Endothelial cell of umbilical vein (primary cell): ENCODE measurements around the gene MRPS34. TPM values are rescaled to one million over a fixed set of nuclear protein-coding genes. Genes with fewer than 3 reads are reported as not detected.

ENCODE experiments used
- BruUV-seq: library from RNA; stranded (reverse); fragments of 400-500 nt; replicated peaks from 2 replicates; lab custom pipeline; 2021; lab: Mats Ljungman, UMichigan
- CTCF ChIA-PET: fragments of 300-600, 350-600 bp; sonication (Branson Sonifier 250); formaldehyde crosslinking; loops from one replicate; lab custom pipeline; 2021; ENCODE audit warnings: antibody characterized with exemption, inconsistent platforms; lab: Charles Lee
- POLR2A ChIA-PET: fragments of 300-600, 350-600 bp; sonication (Branson Sonifier 250); formaldehyde crosslinking; loops from one replicate; lab custom pipeline; 2021; ENCODE audit warnings: antibody characterized with exemption, inconsistent platforms; lab: Charles Lee
- DNase-seq: peaks from one replicate; pipeline ENCODE4 v3.0.0-alpha.2; 2011; ENCODE audit warnings: low read depth, low spot score
- FAIRE-seq: peaks from 2 replicates; lab custom pipeline; 2011; peaks lifted over from hg19 to GRCh38; lab: Jason Lieb, UNC
- H2AFZ ChIP-seq: 2 replicates; pipeline ENCODE4 v1.6.0; 2012; ENCODE audit warnings: low read depth, low read length, control low read depth, inconsistent platforms
- H3K27ac ChIP-seq: 2 replicates; pipeline ENCODE4 v1.5.1; 2011; ENCODE audit warnings: low read depth, mild to moderate bottlenecking, control low read depth, low read length, moderate library complexity; ENCODE audit not compliant: insufficient read depth
- H3K27me3 ChIP-seq, 2 experiments: 2 replicates each; pipeline versions ENCODE4 v1.6.0 to v1.6.1; 2011; ENCODE audit warnings: low read length in 2 of 2, mixed read lengths in 1 of 2; ENCODE audit not compliant: control insufficient read depth in 2 of 2, insufficient read depth in 2 of 2
- H3K36me3 ChIP-seq, 2 experiments: 2 replicates in 1 of 2; 3 replicates in 1 of 2; pipeline ENCODE4 v1.5.1; 2011; ENCODE audit warnings: low read length in 2 of 2, mild to moderate bottlenecking in 1 of 2, moderate library complexity in 1 of 2; ENCODE audit not compliant: control insufficient read depth in 2 of 2, insufficient read depth in 2 of 2; ENCODE audit errors: extremely low read depth in 1 of 2
- H3K4me1 ChIP-seq: 3 replicates; pipeline ENCODE4 v1.5.1; 2011; ENCODE audit warnings: mild to moderate bottlenecking, low read length; ENCODE audit not compliant: control insufficient read depth, insufficient read depth; ENCODE audit errors: extremely low read depth
- H3K4me2 ChIP-seq: 2 replicates; pipeline ENCODE4 v1.6.1; 2011; ENCODE audit warnings: low read length, control low read depth, mixed read lengths; ENCODE audit not compliant: insufficient read depth
- H3K4me3 ChIP-seq, 3 experiments: fragments of 200-600 bp in 1 of 3; sonication (generic), shearing (Covaris generic) in 1 of 3; replicated peaks in 1 of 3; 2 replicates each; pipeline ENCODE4 v1.5.1; 2011 to 2016; ENCODE audit warnings: control low read depth in 3 of 3, low read length in 3 of 3, mild to moderate bottlenecking in 2 of 3, inconsistent platforms in 1 of 3, low read depth in 1 of 3, moderate library complexity in 1 of 3; ENCODE audit not compliant: insufficient read depth in 1 of 3
- H3K79me2 ChIP-seq: 2 replicates; pipeline ENCODE4 v1.6.0; 2012; ENCODE audit warnings: low read length, inconsistent platforms; ENCODE audit not compliant: control insufficient read depth, insufficient read depth
- H3K9ac ChIP-seq: replicated peaks from 2 replicates; pipeline ENCODE3; 2011; ENCODE audit warnings: low read length, control low read depth; ENCODE audit not compliant: insufficient read depth; ENCODE audit errors: extremely low read depth
- H3K9me1 ChIP-seq: replicated peaks from 3 replicates; pipeline ENCODE4 v1.6.0; 2011; ENCODE audit warnings: mild to moderate bottlenecking, low read length; ENCODE audit not compliant: control insufficient read depth, insufficient read depth; ENCODE audit errors: extremely low read depth
- H3K9me3 ChIP-seq: replicated peaks from 2 replicates; pipeline ENCODE4 v1.5.1; 2012; ENCODE audit warnings: low read length, inconsistent platforms; ENCODE audit not compliant: control insufficient read depth, insufficient read depth
- H4K20me1 ChIP-seq: replicated peaks from 2 replicates; pipeline ENCODE3; 2011; ENCODE audit warnings: mild to moderate bottlenecking, low read length; ENCODE audit not compliant: control insufficient read depth, insufficient read depth; ENCODE audit errors: extremely low read depth
- EZH2 ChIP-seq: IDR thresholded peaks from 2 replicates; pipeline ENCODE4 v1.6.1; 2012; ENCODE audit warnings: borderline replicate concordance, low read depth, mild to moderate bottlenecking, moderate library complexity, low read length, inconsistent platforms; ENCODE audit not compliant: severe bottlenecking
- FOS ChIP-seq: IDR thresholded peaks from 2 replicates; pipeline ENCODE4 v1.6.1; 2011; ENCODE audit warnings: mild to moderate bottlenecking, low read length, moderate library complexity, borderline replicate concordance; ENCODE audit not compliant: insufficient read depth
- GATA2 ChIP-seq: IDR thresholded peaks from 2 replicates; pipeline ENCODE4 v1.7.0; 2011; ENCODE audit warnings: low read depth, mild to moderate bottlenecking, moderate library complexity, mixed read lengths, low read length; ENCODE audit not compliant: insufficient read length, insufficient read depth
- JUN ChIP-seq: IDR thresholded peaks from 2 replicates; pipeline ENCODE4 v1.6.1; 2011; ENCODE audit warnings: borderline replicate concordance, low read depth; ENCODE audit not compliant: insufficient read length, insufficient read depth
- MYC ChIP-seq: IDR thresholded peaks from one replicate; pipeline ENCODE4 v1.6.1; 2011; ENCODE audit warnings: mild to moderate bottlenecking, low read depth, low read length
- POLR2A ChIP-seq: IDR thresholded peaks from 2 replicates; pipeline ENCODE4 v1.6.1; 2012; ENCODE audit warnings: low read depth, mild to moderate bottlenecking, control low read depth, low read length
- POLR2AphosphoS5 ChIP-seq: IDR thresholded peaks from 2 replicates; pipeline ENCODE4 v1.6.1; 2012; ENCODE audit warnings: low read depth, mild to moderate bottlenecking, control low read depth, low read length, moderate library complexity; ENCODE audit not compliant: insufficient read depth
- dilution Hi-C: fragments of 300-500 bp; cut with MboI; formaldehyde crosslinking; loops from one replicate; pipeline ENCODE4 v1.15.0; 2019; ENCODE audit warnings: low sequenced_read_pairs; ENCODE audit not compliant: extremely low pct_ligation_motif_present
- intact Hi-C: fragments of 100-400 bp; cut with micrococcal nuclease; formaldehyde crosslinking; loops from one replicate; pipeline ENCODE4 v1.10.0; 2022
- polyA plus RNA-seq, 4 experiments: library from polyadenylated mRNA; depleted of rRNA in 3 of 4; stranded (reverse) in 3 of 4; unstranded in 1 of 4; fragments of >200 nt; gene quantifications; 2 replicates each; pipeline versions ENCODE4 v1.2.1 to v1.2.3, GENCODE V29; 2011 to 2012; ENCODE audit warnings: missing spikeins in 1 of 4
- total RNA-seq: library from RNA; stranded (reverse); gene quantifications from 2 replicates; pipeline ENCODE4 v1.2.3, GENCODE V29; 2021
- TF ChIP-seq, protein P1 (sequence below), 2 donors: IDR thresholded peaks; 1 replicate in 1 of 2; 2 replicates in 1 of 2; pipeline ENCODE4 v1.5.1; 2011; ENCODE audit warnings: low read length in 2 of 2, mild to moderate bottlenecking in 2 of 2, moderate library complexity in 2 of 2, control low read depth in 1 of 2, inconsistent platforms in 1 of 2, low read depth in 1 of 2; ENCODE audit not compliant: insufficient read depth in 1 of 2; ENCODE audit errors: extremely low read depth in 1 of 2
- TF ChIP-seq, protein P2 (sequence below): IDR thresholded peaks from 2 replicates; pipeline ENCODE4 v1.6.1; 2011; ENCODE audit not compliant: insufficient read depth, insufficient read length

MRPS34 gene
- total and polyA plus RNA-seq, 2 donors (not counting 3 experiments of a cell fraction or from before 2014, with no cell fraction given), result 82.1 to 102 TPM

DNA sequence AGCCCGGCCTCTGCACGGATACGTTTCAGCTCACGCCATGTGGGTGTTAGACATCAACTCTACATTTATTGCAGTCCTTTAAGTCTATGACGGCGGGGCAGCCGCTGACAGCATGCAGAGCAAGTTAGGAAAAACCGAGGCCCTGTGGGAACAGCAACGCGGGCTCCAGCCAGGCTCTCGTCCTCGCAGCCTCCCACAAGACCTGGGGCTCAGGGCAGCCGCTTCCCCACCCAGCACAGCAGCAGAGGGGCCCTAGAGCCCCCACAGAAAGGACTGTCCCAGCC lies 3.7 kb upstream of the MRPS34 start:
- Histone ChIP-seq H3K4me2 (no peak overlapping the region), H3K4me1 (peaks cover 20% of the 10 kb centered on the region), H3K27ac (no peak overlapping the region), H3K79me2 (peaks cover 17% of the 10 kb centered on the region), H3K36me3 (peaks cover 0 to 45% of the 10 kb centered on the region in 2 experiments), H3K27me3 (no peaks in the 10 kb centered on the region), H2AFZ (no peak overlapping the region), H4K20me1 (no peaks in the 10 kb centered on the region), H3K4me3 (no peak overlapping the region), H3K9me1 (no peaks in the 10 kb centered on the region), H3K9ac (no peak overlapping the region), H3K9me3 (no peaks in the 10 kb centered on the region)
- no TSS peak for BruUV-seq
- DNase-seq, result no peak
- TF ChIP-seq FOS (no peak), EZH2 (no peak), GATA2 (no peak), MYC (no peak), POLR2AphosphoS5 (no peak), JUN (no peak), POLR2A (no peak)
- TF ChIP-seq, protein P1, sequence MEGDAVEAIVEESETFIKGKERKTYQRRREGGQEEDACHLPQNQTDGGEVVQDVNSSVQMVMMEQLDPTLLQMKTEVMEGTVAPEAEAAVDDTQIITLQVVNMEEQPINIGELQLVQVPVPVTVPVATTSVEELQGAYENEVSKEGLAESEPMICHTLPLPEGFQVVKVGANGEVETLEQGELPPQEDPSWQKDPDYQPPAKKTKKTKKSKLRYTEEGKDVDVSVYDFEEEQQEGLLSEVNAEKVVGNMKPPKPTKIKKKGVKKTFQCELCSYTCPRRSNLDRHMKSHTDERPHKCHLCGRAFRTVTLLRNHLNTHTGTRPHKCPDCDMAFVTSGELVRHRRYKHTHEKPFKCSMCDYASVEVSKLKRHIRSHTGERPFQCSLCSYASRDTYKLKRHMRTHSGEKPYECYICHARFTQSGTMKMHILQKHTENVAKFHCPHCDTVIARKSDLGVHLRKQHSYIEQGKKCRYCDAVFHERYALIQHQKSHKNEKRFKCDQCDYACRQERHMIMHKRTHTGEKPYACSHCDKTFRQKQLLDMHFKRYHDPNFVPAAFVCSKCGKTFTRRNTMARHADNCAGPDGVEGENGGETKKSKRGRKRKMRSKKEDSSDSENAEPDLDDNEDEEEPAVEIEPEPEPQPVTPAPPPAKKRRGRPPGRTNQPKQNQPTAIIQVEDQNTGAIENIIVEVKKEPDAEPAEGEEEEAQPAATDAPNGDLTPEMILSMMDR (IDR thresholded peaks at IDR 0.05; ENCODE audit: extremely low read depth in 1 of 2, insufficient read depth in 1 of 2, low read depth in 1 of 2, low read length in 2 of 2), result no peak
- TF ChIP-seq, protein P2, sequence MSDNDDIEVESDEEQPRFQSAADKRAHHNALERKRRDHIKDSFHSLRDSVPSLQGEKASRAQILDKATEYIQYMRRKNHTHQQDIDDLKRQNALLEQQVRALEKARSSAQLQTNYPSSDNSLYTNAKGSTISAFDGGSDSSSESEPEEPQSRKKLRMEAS, result no peak
- intact Hi-C loops, result no loop called here
- POLR2A ChIA-PET, result no interaction called here
- no peak for FAIRE-seq
- dilution Hi-C loops, result no loop called here
- CTCF ChIA-PET, result no interaction called here
